HG03575 (cell line): Measurements from ENCODE around the gene OR1C1.
"Not testable (repeated sequence)": the region's sequence is repeated elsewhere in the genome, so short reads cannot be mapped to it uniquely, and the experiment has no call there.

Experiments used
- ATAC-seq: cut with Tn5 transposase; IDR thresholded peaks from one replicate; pipeline ENCODE4 v1.9.1; 2021; ENCODE audit not compliant: unreplicated experiment, insufficient number of reproducible peaks, low FRiP score; ENCODE audit errors: extremely low read depth

Gene OR1C1

GRCh38 chr1:247760456-247760855, at the start of gene OR1C1:
Gene OR1C1, minus strand, starts transcription at chr1:247760556. Its CDS starts 2,150 bp downstream, at chr1:247758406.
- no peak for ATAC-seq

- no peak for ATAC-seq
These were observed 37.2 kb upstream of the OR1C1 start for GRCh38 chr1:247797518-247797917.

- no peak for ATAC-seq
These were observed 9.2 kb upstream of the OR1C1 start for GRCh38 chr1:247769603-247770002.

GRCh38 chr1:247754311-247754710, 6.0 kb downstream of the OR1C1 start:
- ATAC-seq, result not testable (repeated sequence)

- ATAC-seq, result no peak
These were observed 10.5 kb downstream of the OR1C1 start for GRCh38 chr1:247749870-247750269.

GRCh38 chr1:247748041-247748440, 12.3 kb downstream of the OR1C1 start, which contains the start of gene OR14A2:
Gene OR14A2, minus strand, starts transcription at chr1:247748141.
- no peak for ATAC-seq

GRCh38 chr1:247747616-247748015, 12.7 kb downstream of the OR1C1 start:
- no peak for ATAC-seq

- no peak for ATAC-seq
These were observed 13.9 kb downstream of the OR1C1 start for GRCh38 chr1:247746391-247746935.

GRCh38 chr1:247742215-247742760, 18.1 kb downstream of the OR1C1 start:
- ATAC-seq, result not testable (repeated sequence)

GRCh38 chr1:247741756-247742155, 18.6 kb downstream of the OR1C1 start:
- no peak for ATAC-seq

GRCh38 chr1:247740721-247741120, 19.6 kb downstream of the OR1C1 start:
- no peak for ATAC-seq

GRCh38 chr1:247738315-247738714, 22.0 kb downstream of the OR1C1 start, which contains the start of gene OR14K1:
Gene OR14K1, plus strand, starts transcription at chr1:247738615. Its CDS starts 0 bp downstream, at chr1:247738615.
- no peak for ATAC-seq

GRCh38 chr1:247721222-247721621, 39.1 kb downstream of the OR1C1 start:
- no peak for ATAC-seq

- no peak for ATAC-seq
These were observed 43.8 kb downstream of the OR1C1 start, which contains the start of gene OR6F1 for GRCh38 chr1:247716546-247716945. Gene OR6F1, minus strand, starts transcription at chr1:247716646. Its CDS starts 3,891 bp downstream, at chr1:247712755.

- no peak for ATAC-seq
These were observed 46.6 kb downstream of the OR1C1 start for GRCh38 chr1:247713753-247714152.

- ATAC-seq, result not testable (repeated sequence)
These were observed 49.7 kb downstream of the OR1C1 start for GRCh38 chr1:247710681-247711080.
